Spleen (tissue), 11 donors: ENCODE measurements around the gene CAND2. TPM values are rescaled to one million over a fixed set of nuclear protein-coding genes. Genes with fewer than 3 reads are reported as not detected.
A peak's percentile ranks its signal among the peaks of the same experiment; 100 is the strongest.
"Not testable (repeated sequence)": the region's sequence is repeated elsewhere in the genome, so short reads cannot be mapped to it uniquely, and the experiment has no call there.

Source experiments
- DNase-seq: peaks from one replicate; pipeline ENCODE4 v3.0.0-alpha.2; 2020
- H3K27ac ChIP-seq, 8 donors: fragments of 200-600 bp; sonication (generic) in 7 of 8; 1 replicate in 4 of 8; 2 replicates in 4 of 8; pipeline versions ENCODE4 v1.5.0 to v1.8.0; 2016 to 2021; ENCODE audit warnings: inconsistent platforms in 4 of 8, mild to moderate bottlenecking in 4 of 8, moderate library complexity in 1 of 8
- H3K27me3 ChIP-seq, 7 donors: fragments of 200-600 bp; sonication (generic) in 6 of 7; replicated peaks in 1 of 7; 1 replicate in 4 of 7; 2 replicates in 3 of 7; pipeline versions ENCODE4 v1.5.0 to v1.8.0; 2016 to 2021; ENCODE audit warnings: inconsistent platforms in 3 of 7, mild to moderate bottlenecking in 1 of 7
- H3K36me3 ChIP-seq, 6 donors: fragments of 200-600 bp; sonication (generic) in 5 of 6; 1 replicate in 4 of 6; 2 replicates in 2 of 6; pipeline versions ENCODE4 v1.5.0 to v1.8.0; 2016 to 2021; ENCODE audit warnings: inconsistent platforms in 2 of 6
- H3K4me1 ChIP-seq, 6 donors: fragments of 200-600 bp; sonication (generic) in 5 of 6; 1 replicate in 3 of 6; 2 replicates in 3 of 6; pipeline versions ENCODE4 v1.5.0 to v1.8.0; 2016 to 2021; ENCODE audit warnings: inconsistent platforms in 3 of 6
- H3K4me3 ChIP-seq, 8 donors: fragments of 200-600 bp; sonication (generic) in 7 of 8; 1 replicate in 4 of 8; 2 replicates in 4 of 8; pipeline versions ENCODE4 v1.5.0 to v1.8.0; 2016 to 2021; ENCODE audit warnings: inconsistent platforms in 4 of 8, mild to moderate bottlenecking in 4 of 8, moderate library complexity in 2 of 8
- H3K9me3 ChIP-seq, 8 donors: fragments of 200-600 bp; sonication (generic) in 7 of 8; 1 replicate in 4 of 8; 2 replicates in 4 of 8; pipeline versions ENCODE4 v1.5.0 to v1.8.0; 2016 to 2021; ENCODE audit warnings: inconsistent platforms in 4 of 8
- POLR2A ChIP-seq, 3 donors: fragments of 450-650 bp; IDR thresholded peaks; one replicate each; pipeline ENCODE4 v1.5.1; 2017; ENCODE audit warnings: antibody characterized with exemption in 3 of 3, mild to moderate bottlenecking in 1 of 3
- POLR2AphosphoS5 ChIP-seq, 3 donors: sonication (generic); formaldehyde crosslinking; IDR thresholded peaks; one replicate each; pipeline ENCODE4 v1.5.1; 2017; ENCODE audit warnings: antibody characterized with exemption in 3 of 3
- WGBS, 5 donors: extraction: QIAGEN DNeasy Blood & Tissue Kit in 3 of 5; methylation state at CpG; one replicate each; pipeline versions ENCODE4 v1.1.5 to v1.1.7; 2013 to 2018; 5-methylcytosine and 5-hydroxymethylcytosine counted together
- intact Hi-C: fragments of 100-400 bp; cut with DNase I; formaldehyde crosslinking; loops from one replicate; pipeline ENCODE4 v1.15.0; 2023; ENCODE audit warnings: low total_unique reads
- polyA plus RNA-seq, 3 donors: library from polyadenylated mRNA; stranded (reverse); fragments of 200-250 nt; gene quantifications; one replicate each; pipeline ENCODE4 v1.2.1, GENCODE V29; 2013
- total RNA-seq, 7 donors: library from RNA; depleted of rRNA in 3 of 7; stranded (reverse); fragments of >200 nt in 3 of 7; fragmentation: NEBNext Ultra II Directional in 4 of 7; extraction: Animal tissue kit (Norgen Biotek cat#: 25700) in 4 of 7; gene quantifications; one replicate each; pipeline versions ENCODE4 v1.1.0 to v1.2.1, GENCODE V29; 2016 to 2021
- TF ChIP-seq, protein P1 (sequence below), 11 experiments: fragments of 200-600 bp in 7 of 11; fragments of 450-650 bp in 4 of 11; sonication (generic) in 4 of 11; IDR thresholded peaks in 8 of 11; conservative IDR thresholded peaks in 3 of 11; 1 replicate in 7 of 11; 2 replicates in 4 of 11; pipeline versions ENCODE4 v1.4.0 to v1.8.0; 2016 to 2021; ENCODE audit warnings: antibody characterized with exemption in 11 of 11, inconsistent platforms in 4 of 11, mild to moderate bottlenecking in 1 of 11
- donor health status: healthy with polysubstance abuse.
- donor health status: DM: no; HTN: no; CAD: no; lungs with moderate emphysema.
- donor health status: DM: no; HTN: no; CAD: no.
- donor health status: Bipolar disorder and iron deficiency.
- donor health status: healthy.
- donor health status: DM: no; HTN: no; CAD: no.
- donor health status: DM: yes; HTN: yes; CAD: no.

The CAND2 gene
- total and polyA plus RNA-seq, 10 donors = 0.78 to 12.2 (median 7.5) TPM

DNA sequence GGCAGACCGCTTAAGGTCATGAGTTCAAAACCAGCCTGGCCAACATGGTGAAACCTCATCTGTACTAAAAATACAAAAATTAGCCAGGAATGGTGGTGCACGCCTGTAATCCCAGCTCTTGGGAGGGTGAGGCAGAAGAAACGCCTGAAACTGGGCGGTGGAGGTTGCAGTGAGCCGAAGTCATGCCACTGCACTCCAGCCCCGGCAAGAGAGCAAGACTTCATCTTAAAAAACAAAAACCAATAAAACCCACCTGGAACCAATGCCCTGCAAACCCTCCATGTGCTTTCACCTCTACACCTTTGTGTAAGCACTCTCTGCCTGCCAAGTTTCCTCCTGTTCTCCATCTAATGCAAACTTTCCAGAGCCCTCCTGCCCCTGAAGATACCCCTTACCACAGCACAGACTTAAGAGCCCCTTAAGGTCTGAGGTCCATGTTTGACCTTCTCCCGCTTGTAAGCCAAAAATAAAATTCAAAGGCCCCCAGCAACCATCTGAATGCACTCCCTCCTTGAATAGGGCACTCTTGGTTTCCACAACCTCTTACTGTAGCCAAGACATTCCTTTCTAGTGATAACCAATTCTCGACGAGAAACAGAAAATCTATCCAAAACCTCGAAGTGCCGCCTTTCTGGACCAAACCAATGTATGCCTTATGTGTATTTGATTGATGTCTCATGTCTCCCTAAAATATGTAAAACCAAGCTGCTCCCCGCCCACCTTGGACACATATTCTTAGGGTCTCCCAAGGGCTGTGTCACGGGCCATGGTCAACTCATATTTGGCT is 41.9 kb downstream of the CAND2 start:
- intact Hi-C loops = no loop called here
- DNase-seq = no peak
- 75 to 87% (median 87%) methylated on average over 13 of the region's 13 CpGs for WGBS, 5 donors
- Histone ChIP-seq H3K27me3 (no peaks in the 10 kb centered on the region), H3K9me3 (no peaks in the 10 kb centered on the region), H3K4me1 (peaks cover 16 to 50% (median 42%) of the 10 kb centered on the region in 6 donors), H3K4me3 (peak overlapping the region in 1 of 8 donors; percentile 81), H3K36me3 (peaks cover 0 to 70% (median 63%) of the 10 kb centered on the region in 6 donors), H3K27ac (peak overlapping the region in 1 of 8 donors; percentile 2)
- TF ChIP-seq POLR2A (IDR thresholded peaks at IDR 0.05) (no peak), POLR2AphosphoS5 (IDR thresholded peaks at IDR 0.05) (no peak)
- TF ChIP-seq, protein P1, sequence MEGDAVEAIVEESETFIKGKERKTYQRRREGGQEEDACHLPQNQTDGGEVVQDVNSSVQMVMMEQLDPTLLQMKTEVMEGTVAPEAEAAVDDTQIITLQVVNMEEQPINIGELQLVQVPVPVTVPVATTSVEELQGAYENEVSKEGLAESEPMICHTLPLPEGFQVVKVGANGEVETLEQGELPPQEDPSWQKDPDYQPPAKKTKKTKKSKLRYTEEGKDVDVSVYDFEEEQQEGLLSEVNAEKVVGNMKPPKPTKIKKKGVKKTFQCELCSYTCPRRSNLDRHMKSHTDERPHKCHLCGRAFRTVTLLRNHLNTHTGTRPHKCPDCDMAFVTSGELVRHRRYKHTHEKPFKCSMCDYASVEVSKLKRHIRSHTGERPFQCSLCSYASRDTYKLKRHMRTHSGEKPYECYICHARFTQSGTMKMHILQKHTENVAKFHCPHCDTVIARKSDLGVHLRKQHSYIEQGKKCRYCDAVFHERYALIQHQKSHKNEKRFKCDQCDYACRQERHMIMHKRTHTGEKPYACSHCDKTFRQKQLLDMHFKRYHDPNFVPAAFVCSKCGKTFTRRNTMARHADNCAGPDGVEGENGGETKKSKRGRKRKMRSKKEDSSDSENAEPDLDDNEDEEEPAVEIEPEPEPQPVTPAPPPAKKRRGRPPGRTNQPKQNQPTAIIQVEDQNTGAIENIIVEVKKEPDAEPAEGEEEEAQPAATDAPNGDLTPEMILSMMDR (IDR thresholded peaks at IDR 0.05 in 8 of 11, conservative IDR thresholded peaks at IDR 0.05 in 3 of 11) = no peak

DNA sequence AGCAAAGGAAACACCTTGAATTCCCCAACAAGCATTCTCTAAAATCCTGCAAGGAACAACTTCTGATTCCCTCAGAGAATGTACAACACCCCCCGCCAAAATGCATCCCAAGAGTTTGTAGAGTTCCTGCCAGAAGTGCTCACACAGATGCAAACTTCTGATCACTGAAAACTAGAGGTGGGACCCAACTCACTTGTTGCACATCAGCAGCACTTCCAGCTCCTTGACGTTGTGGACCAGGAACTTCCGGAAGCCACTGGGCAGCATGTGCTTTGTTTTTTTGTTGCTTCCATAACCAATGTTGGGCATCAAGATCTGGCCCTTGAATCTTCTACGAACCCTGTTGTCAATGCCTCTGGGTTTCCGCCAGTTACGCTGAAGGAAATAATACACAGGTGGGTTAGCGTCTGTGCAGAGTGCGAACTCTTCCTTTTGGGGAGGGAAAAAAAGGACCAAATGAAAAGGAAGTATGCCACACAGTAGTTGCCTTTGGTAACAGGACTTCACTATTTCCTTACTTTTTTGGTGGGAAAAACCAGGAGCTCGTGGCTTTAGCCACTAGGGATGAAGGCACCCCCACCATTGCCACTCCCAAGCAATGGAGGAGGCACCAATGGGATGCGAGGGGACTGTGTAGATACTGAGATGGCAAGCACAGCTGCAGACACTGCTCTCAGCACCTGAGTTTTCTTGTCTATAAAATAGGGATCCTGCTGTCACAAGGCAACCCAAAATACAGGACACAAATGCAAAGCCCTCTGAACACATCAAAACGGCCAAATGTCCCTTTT is 42.9 kb downstream of the CAND2 start:
- H3K36me3 ChIP-seq = peaks cover 0 to 60% (median 53%) of the 10 kb centered on the region in 6 donors

DNA sequence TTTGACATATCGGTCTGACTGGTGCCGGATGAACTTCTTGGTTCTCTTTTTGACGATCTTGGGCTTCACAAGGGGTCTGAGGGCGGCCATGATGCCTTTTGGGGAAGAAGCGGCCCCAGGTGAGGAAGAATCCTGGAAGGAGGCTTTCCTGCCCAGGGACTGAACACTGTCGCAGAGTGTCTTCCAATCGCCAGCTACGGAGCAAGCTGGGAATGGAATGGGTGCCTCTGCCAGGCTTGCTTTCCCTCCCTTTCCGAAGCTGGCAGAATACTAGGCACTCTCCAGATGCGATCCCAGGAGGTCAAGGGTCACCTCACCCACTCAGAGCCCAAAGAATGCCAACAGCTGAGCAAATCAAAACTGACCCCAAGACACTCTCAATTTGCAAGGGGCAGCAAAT is 43.7 kb downstream of the CAND2 start:
- Histone ChIP-seq H3K27ac (peak overlapping the region in 5 of 8 donors; percentile 93 to 97 (median 95)), H3K4me3 (peak overlapping the region; percentile 47 to 96 (median 86)), H3K36me3 (peaks cover 0 to 52% (median 45%) of the 10 kb centered on the region in 6 donors), H3K4me1 (peaks cover 16 to 50% (median 42%) of the 10 kb centered on the region in 6 donors)
- intact Hi-C loops, H3K27me3 ChIP-seq, H3K9me3 ChIP-seq, DNase-seq: not testable (repeated sequence)
- 47 to 67% (median 58%) methylated on average over 5 to 10 of the region's 10 CpGs for WGBS, 5 donors

More for the DNA sequence above, 42.9 kb downstream of the CAND2 start:
- Histone ChIP-seq H3K9me3 (no peaks in the 10 kb centered on the region), H3K4me3 (peak overlapping the region in 5 of 8 donors; percentile 81 to 96 (median 88)), H3K27me3 (no peaks in the 10 kb centered on the region), H3K27ac (peak overlapping the region in 3 of 8 donors; percentile 93 to 97 (median 94)), H3K4me1 (peaks cover 16 to 50% (median 42%) of the 10 kb centered on the region in 6 donors)
- 68 to 78% (median 73%) methylated on average over 11 of the region's 11 CpGs for WGBS, 5 donors
- TF ChIP-seq POLR2A (IDR thresholded peaks at IDR 0.05) (no peak), POLR2AphosphoS5 (IDR thresholded peaks at IDR 0.05) (no peak)
- TF ChIP-seq, protein P1 (IDR thresholded peaks at IDR 0.05 in 8 of 11, conservative IDR thresholded peaks at IDR 0.05 in 3 of 11) = no peak
- no peak for DNase-seq
- intact Hi-C loops = no loop called here

DNA sequence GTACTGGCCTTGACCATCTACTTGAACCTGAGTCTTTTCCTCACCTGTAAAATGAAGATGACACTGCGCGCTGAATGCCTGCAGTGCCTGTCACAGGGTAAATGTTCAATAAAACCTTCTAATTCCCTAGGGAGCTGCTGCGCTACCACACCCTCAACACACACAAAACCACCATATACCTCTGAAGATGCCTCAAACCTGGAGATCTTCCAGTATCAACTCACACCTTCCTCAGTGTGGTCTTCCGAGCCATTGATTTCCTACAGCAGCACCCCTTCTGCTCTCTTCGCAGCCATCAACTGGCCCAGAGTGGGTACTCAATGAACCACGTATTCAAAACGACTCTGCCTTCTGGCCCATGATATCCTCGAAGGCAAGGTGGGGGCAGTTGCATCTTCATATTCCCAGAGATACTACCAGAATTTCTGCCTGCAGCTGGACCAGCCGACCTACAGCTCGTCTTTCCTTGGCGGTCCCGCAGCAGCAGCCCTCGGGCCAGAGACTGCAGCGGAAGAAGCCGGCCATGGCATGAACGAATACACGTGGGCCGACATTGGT is 44.2 kb downstream of the CAND2 start:
- intact Hi-C loops = no loop called here

More for the DNA sequence above, 44.2 kb downstream of the CAND2 start:
- H3K27me3 ChIP-seq = no peaks in the 10 kb centered on the region
- WGBS, 5 donors = 4 to 9% (median 8%) methylated on average over 16 to 18 of the region's 18 CpGs
- peak overlapping the region; percentile 47 to 96 (median 86) for H3K4me3 ChIP-seq
- H3K27ac ChIP-seq = peak overlapping the region; percentile 88 to 98 (median 94)
- TF ChIP-seq POLR2AphosphoS5 (IDR thresholded peaks at IDR 0.05) (no peak), POLR2A (IDR thresholded peaks at IDR 0.05) (no peak)
- TF ChIP-seq, protein P1 (IDR thresholded peaks at IDR 0.05 in 8 of 11, conservative IDR thresholded peaks at IDR 0.05 in 3 of 11) = no peak
- H3K36me3 ChIP-seq = peaks cover 0 to 47% (median 40%) of the 10 kb centered on the region in 6 donors
- H3K9me3 ChIP-seq = no peaks in the 10 kb centered on the region
- peaks cover 16 to 50% (median 42%) of the 10 kb centered on the region in 6 donors for H3K4me1 ChIP-seq
- DNase-seq = no peak
